HG02840 (cell line): ENCODE data around the gene RERE.
A peak's percentile ranks its signal among the peaks of the same experiment; 100 is the strongest.

Source experiments
- ATAC-seq: cut with Tn5 transposase; IDR thresholded peaks from one replicate; pipeline ENCODE4 v1.9.1; 2021; ENCODE audit warnings: mild to moderate bottlenecking, moderate library complexity, moderate number of reproducible peaks; ENCODE audit not compliant: unreplicated experiment, low FRiP score

The RERE gene

GRCh38 chr1:8817412-8818324 is at the start of gene RERE:
TSS of gene RERE (minus strand) at chr1:8817640.
- peak; percentile 92 for ATAC-seq

- ATAC-seq, result no peak
Observed at GRCh38 chr1:8866792-8867415, 49.5 kb upstream of the RERE start.

- no peak for ATAC-seq
Observed at GRCh38 chr1:8866173-8866791, 48.8 kb upstream of the RERE start.

- ATAC-seq, result no peak
Observed at GRCh38 chr1:8864713-8865344, 47.4 kb upstream of the RERE start.

- ATAC-seq, result no peak
Observed at GRCh38 chr1:8863794-8864233, 46.4 kb upstream of the RERE start.

- ATAC-seq, result no peak
Observed at GRCh38 chr1:8863138-8863537, 45.7 kb upstream of the RERE start.

- ATAC-seq, result no peak
Observed at GRCh38 chr1:8862528-8862927, 45.1 kb upstream of the RERE start.

GRCh38 chr1:8860738-8861516 is 43.5 kb upstream of the RERE start:
- ATAC-seq, result no peak

GRCh38 chr1:8858888-8859706 is 41.7 kb upstream of the RERE start:
- ATAC-seq, result no peak

GRCh38 chr1:8858112-8858668 is 40.8 kb upstream of the RERE start:
- ATAC-seq, result no peak

- no peak for ATAC-seq
Observed at GRCh38 chr1:8856689-8857412, 39.4 kb upstream of the RERE start.

- ATAC-seq, result no peak
Observed at GRCh38 chr1:8854240-8854639, 36.8 kb upstream of the RERE start.

GRCh38 chr1:8851060-8851459 is 33.6 kb upstream of the RERE start:
- ATAC-seq, result no peak

GRCh38 chr1:8848663-8849386 is 31.4 kb upstream of the RERE start:
- no peak for ATAC-seq

GRCh38 chr1:8847990-8848389 is 30.6 kb upstream of the RERE start:
- ATAC-seq, result no peak

- ATAC-seq, result no peak
Observed at GRCh38 chr1:8846263-8846662, 28.8 kb upstream of the RERE start.
